Thoracic aorta (tissue), 2 donors: ENCODE data around the gene TTLL6. TPM values are rescaled to one million over a fixed set of nuclear protein-coding genes. Genes with fewer than 3 reads are reported as not detected.

ENCODE experiments used
- ATAC-seq: fragments of 150-250 bp; one replicate; pipeline ENCODE4 v1.8.0; 2017; ENCODE audit warnings: low read depth; ENCODE audit not compliant: insufficient number of reproducible peaks, low FRiP score
- DNase-seq: peaks from one replicate; pipeline ENCODE4 v3.0.0-alpha.2; 2020; ENCODE audit warnings: low spot score
- H3K27ac ChIP-seq, 2 donors: fragments of 200-600 bp; sonication (generic); 1 replicate in 1 of 2; 2 replicates in 1 of 2; pipeline ENCODE4 v1.5.1; 2016; ENCODE audit warnings: mild to moderate bottlenecking in 2 of 2, moderate library complexity in 2 of 2
- H3K27me3 ChIP-seq: fragments of 200-600 bp; sonication (generic); replicated peaks from 2 replicates; pipeline ENCODE4 v1.6.0; 2016; ENCODE audit warnings: mild to moderate bottlenecking; ENCODE audit not compliant: insufficient read depth
- H3K36me3 ChIP-seq: fragments of 200-600 bp; sonication (generic); one replicate; pipeline ENCODE4 v1.5.1; 2016
- H3K4me1 ChIP-seq, 2 donors: fragments of 200-600 bp; sonication (generic); 1 replicate in 1 of 2; 2 replicates in 1 of 2; pipeline versions ENCODE4 v1.5.1 to v1.6.0; 2016; ENCODE audit warnings: low read depth in 2 of 2, mild to moderate bottlenecking in 1 of 2; ENCODE audit not compliant: control insufficient read depth in 1 of 2
- H3K4me3 ChIP-seq: fragments of 200-600 bp; sonication (generic); 2 replicates; pipeline ENCODE4 v1.5.1; 2016; ENCODE audit warnings: mild to moderate bottlenecking
- H3K9me3 ChIP-seq: fragments of 200-600 bp; sonication (generic); 2 replicates; pipeline ENCODE4 v1.5.1; 2016
- total RNA-seq, 2 donors: library from RNA; depleted of rRNA; stranded (reverse); fragments of >200 nt; gene quantifications; one replicate each; pipeline versions ENCODE4 v1.1.0 to v1.2.3, GENCODE V29; 2016
- TF ChIP-seq, protein P1 (sequence below): fragments of 200-600 bp; sonication (generic); IDR thresholded peaks from one replicate; pipeline ENCODE4 v1.5.1; 2019; ENCODE audit warnings: antibody characterized with exemption

The TTLL6 gene
- total RNA-seq, 2 donors from 2014 or later = not detected

DNA sequence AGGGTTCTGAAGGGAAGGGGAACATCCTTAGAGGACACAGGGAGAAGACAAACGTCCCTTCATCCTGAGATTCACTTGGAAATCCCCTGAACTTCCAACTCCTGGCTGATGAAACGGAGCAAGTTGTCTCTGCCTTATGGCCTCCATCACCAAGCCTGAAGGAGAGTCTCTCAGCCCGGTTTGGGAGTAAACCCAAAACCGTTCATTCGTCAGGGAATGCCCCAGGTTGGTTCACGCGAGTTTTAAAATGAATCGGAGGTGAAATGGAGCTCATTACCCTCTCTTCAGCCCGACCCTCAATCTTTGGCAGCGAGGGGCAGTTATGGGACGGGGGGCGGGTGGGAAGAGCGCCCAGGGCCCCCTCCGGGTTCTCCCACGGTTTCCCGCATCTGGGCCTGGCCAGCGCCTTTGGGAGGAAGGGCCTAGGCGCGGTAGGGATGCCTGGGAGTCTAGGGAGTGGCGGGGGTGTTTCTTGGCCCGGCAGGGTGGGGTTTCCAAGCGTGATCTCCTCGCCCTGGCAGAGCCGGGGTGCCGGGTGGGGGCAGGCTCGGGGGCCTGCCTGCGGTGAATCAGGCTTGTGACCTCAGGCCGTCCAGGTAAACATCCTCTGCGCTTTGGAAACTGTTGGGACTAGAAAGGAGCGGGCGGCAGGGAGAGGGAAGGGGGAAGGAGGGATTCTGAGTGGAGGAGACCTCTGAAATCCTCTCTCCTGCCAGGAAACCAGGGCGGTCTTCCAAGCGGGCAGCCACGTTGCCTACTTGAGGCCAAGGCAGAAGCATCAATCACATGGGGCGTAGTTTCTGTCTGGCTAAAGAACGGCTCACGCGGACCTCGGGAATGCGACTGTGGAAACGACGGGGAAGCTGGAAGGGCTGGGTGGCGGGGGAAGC is 64.4 kb downstream of the TTLL6 start:
- Histone ChIP-seq H3K4me1 (peaks cover 0 to 17% of the 10 kb centered on the region in 2 donors), H3K4me3 (no peak overlapping the region), H3K9me3 (no peaks in the 10 kb centered on the region), H3K27me3 (peaks cover 46% of the 10 kb centered on the region), H3K36me3 (no peaks in the 10 kb centered on the region), H3K27ac (no peak overlapping the region)
- TF ChIP-seq, protein P1, sequence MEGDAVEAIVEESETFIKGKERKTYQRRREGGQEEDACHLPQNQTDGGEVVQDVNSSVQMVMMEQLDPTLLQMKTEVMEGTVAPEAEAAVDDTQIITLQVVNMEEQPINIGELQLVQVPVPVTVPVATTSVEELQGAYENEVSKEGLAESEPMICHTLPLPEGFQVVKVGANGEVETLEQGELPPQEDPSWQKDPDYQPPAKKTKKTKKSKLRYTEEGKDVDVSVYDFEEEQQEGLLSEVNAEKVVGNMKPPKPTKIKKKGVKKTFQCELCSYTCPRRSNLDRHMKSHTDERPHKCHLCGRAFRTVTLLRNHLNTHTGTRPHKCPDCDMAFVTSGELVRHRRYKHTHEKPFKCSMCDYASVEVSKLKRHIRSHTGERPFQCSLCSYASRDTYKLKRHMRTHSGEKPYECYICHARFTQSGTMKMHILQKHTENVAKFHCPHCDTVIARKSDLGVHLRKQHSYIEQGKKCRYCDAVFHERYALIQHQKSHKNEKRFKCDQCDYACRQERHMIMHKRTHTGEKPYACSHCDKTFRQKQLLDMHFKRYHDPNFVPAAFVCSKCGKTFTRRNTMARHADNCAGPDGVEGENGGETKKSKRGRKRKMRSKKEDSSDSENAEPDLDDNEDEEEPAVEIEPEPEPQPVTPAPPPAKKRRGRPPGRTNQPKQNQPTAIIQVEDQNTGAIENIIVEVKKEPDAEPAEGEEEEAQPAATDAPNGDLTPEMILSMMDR = no peak
- DNase-seq = no peak
- ATAC-seq = no peak

DNA sequence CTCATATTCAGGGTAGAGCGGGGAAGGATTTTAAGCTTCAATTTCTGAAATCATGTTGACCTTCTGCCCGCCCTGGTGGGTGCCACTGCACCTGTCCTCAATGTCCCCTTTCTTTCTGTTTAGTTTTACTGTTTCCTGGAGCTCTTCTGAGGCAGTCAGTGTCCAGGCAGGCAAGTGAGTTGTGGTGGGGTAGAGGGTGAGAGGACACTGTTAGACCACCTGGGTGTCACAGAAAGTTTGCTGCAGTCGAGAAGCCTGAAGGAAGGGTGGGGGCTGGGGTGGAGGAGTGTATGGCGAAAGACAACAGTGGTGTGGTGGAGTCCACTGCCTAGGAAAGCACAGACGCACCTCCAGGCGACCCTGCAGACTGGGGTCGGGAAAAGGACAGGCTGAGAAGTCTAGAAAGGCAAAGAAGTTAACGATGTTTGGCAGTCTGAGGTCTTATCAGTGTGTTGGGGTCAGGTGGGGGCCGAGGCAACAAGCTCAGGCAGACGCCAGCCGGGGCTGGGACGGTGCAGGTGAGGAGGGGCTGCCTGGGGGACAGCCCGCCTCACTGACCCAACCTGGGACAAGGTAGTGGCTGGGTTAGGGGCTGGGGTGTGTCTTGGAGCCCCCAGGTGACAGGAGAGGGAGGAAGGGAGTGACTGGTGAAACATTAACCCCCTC is 65.2 kb downstream of the TTLL6 start:
- no peaks in the 10 kb centered on the region for H3K36me3 ChIP-seq
- peaks cover 0 to 17% of the 10 kb centered on the region in 2 donors for H3K4me1 ChIP-seq
- peaks cover 54% of the 10 kb centered on the region for H3K27me3 ChIP-seq
- no peak overlapping the region for H3K27ac ChIP-seq
- DNase-seq (no peak), ATAC-seq (no peak)
- TF ChIP-seq, protein P1 = no peak
- H3K4me3 ChIP-seq = no peak overlapping the region
- H3K9me3 ChIP-seq = no peaks in the 10 kb centered on the region

DNA sequence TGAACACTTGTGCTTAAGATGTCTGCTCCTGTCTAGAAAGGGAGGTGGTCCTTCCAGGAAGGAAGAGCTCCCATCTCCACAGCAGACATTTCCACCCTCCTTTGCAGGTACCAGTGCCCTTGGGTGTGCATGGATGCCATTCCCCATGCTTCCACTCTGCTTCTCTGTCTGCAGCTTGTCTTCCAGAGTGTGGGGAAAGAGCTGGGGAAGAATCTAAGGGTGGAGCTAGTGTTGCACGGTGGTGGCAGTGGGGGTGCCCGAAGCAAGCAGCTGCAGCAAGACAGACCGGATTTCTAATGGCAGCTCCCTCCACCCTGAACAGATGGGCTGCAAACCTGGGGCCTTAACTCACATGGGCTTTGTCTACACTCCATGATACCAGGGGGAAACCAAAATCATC is 65.9 kb downstream of the TTLL6 start:
- H3K4me3 ChIP-seq = no peak overlapping the region
- peaks cover 56% of the 10 kb centered on the region for H3K27me3 ChIP-seq
- DNase-seq (no peak), ATAC-seq (no peak)
- no peaks in the 10 kb centered on the region for H3K9me3 ChIP-seq
- no peak overlapping the region for H3K27ac ChIP-seq
- TF ChIP-seq, protein P1 = no peak
- peaks cover 0 to 17% of the 10 kb centered on the region in 2 donors for H3K4me1 ChIP-seq
- H3K36me3 ChIP-seq = no peaks in the 10 kb centered on the region

DNA sequence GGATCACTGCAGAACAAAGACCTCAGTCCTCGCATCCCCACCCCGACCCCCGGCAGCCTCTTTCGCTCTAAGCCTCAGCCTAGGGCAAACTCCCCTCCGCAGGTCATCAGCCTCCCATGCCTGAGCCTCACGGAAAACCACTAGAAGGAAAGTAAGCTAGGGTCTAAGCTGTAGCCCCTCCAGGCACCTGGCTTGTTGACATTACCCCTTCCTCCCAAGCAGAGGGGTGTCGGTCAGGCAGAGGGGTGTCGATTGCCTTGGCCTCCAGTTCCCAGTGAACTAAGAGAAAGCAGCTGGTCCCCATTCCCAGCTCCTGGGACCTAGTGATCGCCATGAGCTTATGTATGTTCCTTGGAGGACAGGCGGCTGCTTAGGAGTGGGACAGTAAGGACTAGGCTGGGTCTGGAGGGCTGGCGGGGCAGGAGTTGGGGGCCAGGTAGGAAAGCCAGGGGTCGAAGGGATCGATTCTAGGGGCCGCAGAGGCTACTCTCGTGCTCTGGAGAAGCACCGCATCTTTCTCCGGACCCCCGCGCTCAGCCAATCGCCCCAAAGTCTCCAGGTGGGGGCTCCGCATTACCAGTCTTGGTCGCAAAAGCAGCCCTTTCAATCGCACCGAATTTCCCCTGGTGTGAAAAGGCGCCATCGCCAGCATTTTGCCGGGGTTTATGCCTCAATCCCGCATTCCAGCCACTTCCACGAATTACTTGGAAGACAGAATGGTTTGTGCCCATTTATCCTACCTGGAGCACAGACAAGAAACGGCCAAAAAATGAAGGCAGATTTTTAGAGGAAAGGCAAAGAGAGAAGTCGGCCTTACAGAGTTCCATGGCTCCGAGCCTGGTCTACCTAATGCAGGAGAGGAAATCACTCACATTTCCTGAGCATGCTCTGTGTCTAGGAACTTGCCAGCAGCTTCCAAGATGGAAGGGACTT is 67.1 kb downstream of the TTLL6 start:
- Histone ChIP-seq H3K9me3 (no peaks in the 10 kb centered on the region), H3K27ac (no peak overlapping the region), H3K27me3 (peaks cover 48% of the 10 kb centered on the region), H3K4me3 (no peak overlapping the region), H3K4me1 (peaks cover 0 to 14% of the 10 kb centered on the region in 2 donors), H3K36me3 (no peaks in the 10 kb centered on the region)
- TF ChIP-seq, protein P1 = no peak
- no peak for DNase-seq
- no peak for ATAC-seq
